SK-N-MC (cell line): ENCODE measurements around the gene RS1.

ENCODE experiments used
- EZH2 ChIP-seq: fragments of 200-600 bp; sonication (generic); IDR thresholded peaks from one replicate; pipeline ENCODE4 v1.6.1; 2017; ENCODE audit warnings: antibody characterized with exemption
- POLR2AphosphoS5 ChIP-seq: IDR thresholded peaks from 2 replicates; pipeline ENCODE4 v1.6.1; 2012; ENCODE audit warnings: mild to moderate bottlenecking, low read depth, low read length, borderline replicate concordance

DNA sequence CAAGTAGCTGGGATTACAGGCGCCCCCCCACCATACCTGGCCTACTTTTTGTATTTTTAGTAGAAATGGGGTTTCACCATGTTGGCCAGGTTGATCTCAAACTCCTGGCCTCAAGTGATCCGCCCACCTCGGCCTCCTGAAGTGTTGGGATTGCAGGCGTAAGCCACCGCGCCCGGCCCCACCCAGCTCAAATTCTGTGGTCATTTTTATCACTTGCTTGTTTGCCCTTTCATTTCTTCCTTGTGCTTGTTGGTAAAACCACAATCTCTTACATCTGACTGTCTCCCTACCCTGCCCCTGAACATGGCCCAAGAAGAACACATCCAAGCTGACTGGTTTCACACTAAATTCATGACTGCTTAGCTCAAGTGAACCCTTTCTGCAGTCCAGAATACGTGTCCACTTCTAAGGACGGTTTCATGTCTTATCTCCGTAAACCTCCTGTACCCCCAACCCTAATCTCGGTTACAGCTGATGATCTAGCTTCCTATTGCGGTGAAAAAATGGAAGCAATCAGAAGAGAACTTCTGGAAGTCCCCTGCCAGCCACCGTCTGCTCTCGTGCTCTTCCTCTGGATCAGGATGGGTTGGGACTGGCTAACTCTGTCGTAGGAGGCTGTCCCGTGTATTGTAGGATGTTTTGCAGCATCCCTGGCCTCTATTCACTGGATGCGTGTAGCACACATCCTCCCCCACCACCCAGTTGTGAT is 5.4 kb upstream of the RS1 start:
- TF ChIP-seq POLR2AphosphoS5 (no peak), EZH2 (no peak)
